ENCODE data around the gene DGKI.

DNA sequence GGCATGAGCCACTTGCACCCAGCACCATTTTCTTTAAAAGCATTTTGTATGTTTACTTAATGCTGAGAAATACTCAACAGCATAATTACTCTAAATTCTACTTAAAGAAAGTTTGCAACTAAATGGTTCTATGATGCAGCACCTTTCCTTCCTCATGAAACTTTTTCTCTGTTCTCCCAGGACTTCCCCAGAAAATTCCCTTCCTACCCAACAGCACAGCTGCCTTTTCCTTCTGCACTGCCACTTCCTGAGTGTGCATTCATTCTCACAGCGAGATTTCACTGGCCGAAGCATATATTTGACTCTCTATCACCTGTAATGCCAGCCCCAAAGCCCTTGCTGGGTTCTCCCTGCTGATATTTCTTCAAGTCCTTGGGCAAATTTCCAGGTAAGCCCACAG, 41.5 kb upstream of the DGKI start:
- no peak for TF ChIP-seq CTCF (conservative IDR thresholded peaks at IDR 0.05 in 1 of 2, IDR thresholded peaks at IDR 0.05 in 1 of 2; ENCODE audit: low read depth in 1 of 2, low read length in 2 of 2)
- no peak for TF ChIP-seq EZH2 (IDR thresholded peaks at IDR 0.05; ENCODE audit: low read length, missing control alignments)
